ENCODE measurements around the gene AIMP1. TPM values are rescaled to one million over a fixed set of nuclear protein-coding genes. Genes with fewer than 3 reads are reported as not detected.

The AIMP1 gene
- total and polyA plus RNA-seq, 2 of the 13 experiments (the other 11 are each of a cell fraction or from before 2014, with no cell fraction given), result 28.6 to 82.9 TPM

DNA sequence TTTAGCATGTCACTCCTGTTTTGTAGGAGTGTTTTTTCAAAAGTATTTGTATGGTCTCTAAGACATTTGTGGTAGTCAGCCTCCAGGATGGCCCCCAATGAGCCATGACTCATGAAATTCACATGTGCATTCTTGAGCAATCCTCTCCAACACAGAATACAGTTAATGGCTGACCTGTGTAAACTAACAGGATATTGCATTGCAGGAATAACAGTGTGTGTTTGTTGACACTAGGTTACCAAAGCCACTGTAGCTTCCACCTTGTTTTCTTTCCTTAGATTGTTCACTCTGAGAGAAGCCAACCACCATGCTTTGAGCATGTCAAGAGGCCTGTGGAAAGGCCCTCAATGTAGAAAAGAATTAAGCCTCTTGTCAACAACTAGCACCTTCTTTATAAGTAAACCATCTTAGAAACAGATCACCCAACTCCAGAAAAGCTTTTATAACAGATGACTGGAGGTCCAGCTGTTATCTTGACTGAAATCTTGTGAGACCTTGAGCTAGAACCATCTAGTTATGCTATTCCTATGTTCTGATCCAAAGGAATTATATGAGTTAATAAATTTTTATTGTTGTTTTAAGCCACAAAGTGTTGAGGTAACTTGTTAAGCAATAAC, 28.9 kb upstream of the AIMP1 start (continued):
- 0 out of 2 replicates have a peak, but pooled peaks have one; percentile 73 for TF ChIP-seq BRCA1 (CRISPR knock-in tag; IDR thresholded peaks at IDR 0.05)
- no peak for TF ChIP-seq PHF20 (CRISPR knock-in tag; IDR thresholded peaks at IDR 0.05)
- TF ChIP-seq NR2F2 (IDR thresholded peaks at IDR 0.05; ENCODE audit: borderline replicate concordance, low read depth), result peak; percentile 61
- peak in 1 of 2 experiments; percentile 66; a peak in 1 of 4 replicates for TF ChIP-seq REST (IDR thresholded peaks at IDR 0.05; ENCODE audit: borderline replicate concordance in 1 of 2, low read depth in 1 of 2, low read length in 2 of 2)
- no peak for TF ChIP-seq ZNF510 (CRISPR knock-in tag; IDR thresholded peaks at IDR 0.05; ENCODE audit: low read depth)
- TF ChIP-seq, protein P1, sequence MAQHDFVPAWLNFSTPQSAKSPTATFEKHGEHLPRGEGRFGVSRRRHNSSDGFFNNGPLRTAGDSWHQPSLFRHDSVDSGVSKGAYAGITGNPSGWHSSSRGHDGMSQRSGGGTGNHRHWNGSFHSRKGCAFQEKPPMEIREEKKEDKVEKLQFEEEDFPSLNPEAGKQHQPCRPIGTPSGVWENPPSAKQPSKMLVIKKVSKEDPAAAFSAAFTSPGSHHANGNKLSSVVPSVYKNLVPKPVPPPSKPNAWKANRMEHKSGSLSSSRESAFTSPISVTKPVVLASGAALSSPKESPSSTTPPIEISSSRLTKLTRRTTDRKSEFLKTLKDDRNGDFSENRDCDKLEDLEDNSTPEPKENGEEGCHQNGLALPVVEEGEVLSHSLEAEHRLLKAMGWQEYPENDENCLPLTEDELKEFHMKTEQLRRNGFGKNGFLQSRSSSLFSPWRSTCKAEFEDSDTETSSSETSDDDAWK (CRISPR knock-in tag; IDR thresholded peaks at IDR 0.05), result no peak
- peak; percentile 91 for TF ChIP-seq MAX (IDR thresholded peaks at IDR 0.05)
- no peak for TF ChIP-seq HNF4G (IDR thresholded peaks at IDR 0.05; ENCODE audit: borderline replicate concordance, low read depth, low read length)
- TF ChIP-seq HNF4G (CRISPR knock-in tag; IDR thresholded peaks at IDR 0.05; ENCODE audit: borderline replicate concordance, low read depth), result 0 out of 2 replicates have a peak, but pooled peaks have one; percentile 22
- TF ChIP-seq ZNF512B (CRISPR knock-in tag; IDR thresholded peaks at IDR 0.05; ENCODE audit: borderline replicate concordance), result no peak
- TF ChIP-seq, protein P2, sequence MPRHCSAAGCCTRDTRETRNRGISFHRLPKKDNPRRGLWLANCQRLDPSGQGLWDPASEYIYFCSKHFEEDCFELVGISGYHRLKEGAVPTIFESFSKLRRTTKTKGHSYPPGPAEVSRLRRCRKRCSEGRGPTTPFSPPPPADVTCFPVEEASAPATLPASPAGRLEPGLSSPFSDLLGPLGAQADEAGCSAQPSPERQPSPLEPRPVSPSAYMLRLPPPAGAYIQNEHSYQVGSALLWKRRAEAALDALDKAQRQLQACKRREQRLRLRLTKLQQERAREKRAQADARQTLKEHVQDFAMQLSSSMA (CRISPR knock-in tag; IDR thresholded peaks at IDR 0.05), result no peak
- no peak for TF ChIP-seq ZFP41 (CRISPR knock-in tag; IDR thresholded peaks at IDR 0.05; ENCODE audit: borderline replicate concordance)
- TF ChIP-seq ZNF792 (CRISPR knock-in tag; IDR thresholded peaks at IDR 0.05), result peak; percentile 89
- TF ChIP-seq, protein P3, sequence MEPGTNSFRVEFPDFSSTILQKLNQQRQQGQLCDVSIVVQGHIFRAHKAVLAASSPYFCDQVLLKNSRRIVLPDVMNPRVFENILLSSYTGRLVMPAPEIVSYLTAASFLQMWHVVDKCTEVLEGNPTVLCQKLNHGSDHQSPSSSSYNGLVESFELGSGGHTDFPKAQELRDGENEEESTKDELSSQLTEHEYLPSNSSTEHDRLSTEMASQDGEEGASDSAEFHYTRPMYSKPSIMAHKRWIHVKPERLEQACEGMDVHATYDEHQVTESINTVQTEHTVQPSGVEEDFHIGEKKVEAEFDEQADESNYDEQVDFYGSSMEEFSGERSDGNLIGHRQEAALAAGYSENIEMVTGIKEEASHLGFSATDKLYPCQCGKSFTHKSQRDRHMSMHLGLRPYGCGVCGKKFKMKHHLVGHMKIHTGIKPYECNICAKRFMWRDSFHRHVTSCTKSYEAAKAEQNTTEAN (CRISPR knock-in tag; conservative IDR thresholded peaks at IDR 0.05), result peak; percentile 89
- peak; percentile 93 for TF ChIP-seq ERF (CRISPR knock-in tag; IDR thresholded peaks at IDR 0.05)
- TF ChIP-seq PCBP1 (IDR thresholded peaks at IDR 0.05; ENCODE audit: borderline replicate concordance, low read depth, low read length), result no peak

Data from HepG2 (cell line).